ENCODE data around the gene SLC17A8. TPM values are rescaled to one million over a fixed set of nuclear protein-coding genes. Genes with fewer than 3 reads are reported as not detected.

Gene SLC17A8
- total RNA-seq, 1 experiment from 2014 or later: not detected

DNA sequence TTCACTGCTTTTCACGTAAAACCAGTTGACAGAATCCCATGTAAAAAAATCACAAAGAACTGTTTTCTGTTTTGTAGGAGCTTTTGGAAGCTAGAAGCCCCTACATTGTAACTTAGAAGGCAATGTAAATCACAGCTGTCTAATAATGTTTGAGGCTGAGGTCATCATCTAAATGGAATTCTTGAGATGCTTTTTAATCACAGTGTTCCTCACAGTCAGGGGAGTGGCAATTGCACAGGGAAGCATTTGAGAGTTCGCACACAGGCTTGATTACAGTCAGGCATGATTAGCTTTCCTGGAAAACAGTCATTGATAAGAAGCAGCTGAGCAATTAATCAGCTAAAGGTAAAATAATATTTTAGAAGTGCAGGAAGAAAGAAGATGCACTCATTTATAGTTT lies 2.9 kb downstream of the SLC17A8 start:
- Mint-ChIP-seq H3K4me1 (peaks cover 12 to 22% of the 10 kb centered on the region in 2 experiments), H3K36me3 (ENCODE audit: insufficient read depth in 1 of 3, low read depth in 3 of 3) (no peaks in the 10 kb centered on the region), H3K9me3 (no peaks in the 10 kb centered on the region), H3K27ac (no peak overlapping the region), H3K4me3 (no peak overlapping the region), H3K27me3 (ENCODE audit: low read depth) (no peaks in the 10 kb centered on the region; the same call in none of the 2 replicates)
- H4K8ac ChIP-seq (replicated peaks; ENCODE audit: insufficient read length, low read depth, low read length): no peak overlapping the region
- no peaks in the 10 kb centered on the region for H3K4me1 ChIP-seq (ENCODE audit: insufficient read depth, low read length)
- H2BK15ac ChIP-seq (ENCODE audit: low read depth, low read length): no peak overlapping the region
- H3K27ac ChIP-seq (ENCODE audit: insufficient read length, low read depth, low read length): no peak overlapping the region
- no peaks in the 10 kb centered on the region for H3K27me3 ChIP-seq (ENCODE audit: insufficient read depth, low read length)
- H3K23ac ChIP-seq (ENCODE audit: insufficient read length, low read depth, low read length): no peak overlapping the region
- no peak overlapping the region for H3K4ac ChIP-seq (ENCODE audit: low read depth, low read length)
- no peak overlapping the region for H3K4me2 ChIP-seq (ENCODE audit: insufficient read depth, insufficient read length, low read length)
- no peak overlapping the region for H2BK120ac ChIP-seq (ENCODE audit: low read depth, low read length, poor library complexity, severe bottlenecking)
- H4K20me1 ChIP-seq (ENCODE audit: control insufficient read depth, insufficient read depth, insufficient read length): no peaks in the 10 kb centered on the region
- DNase-seq: no peak
- no peak overlapping the region for H3K56ac ChIP-seq (ENCODE audit: insufficient read length, low read depth, low read length)
- H3K14ac ChIP-seq (ENCODE audit: insufficient read depth, low read length): no peak overlapping the region
- H3K79me2 ChIP-seq (ENCODE audit: insufficient read depth, low read length): no peaks in the 10 kb centered on the region
- H3K9me3 ChIP-seq (ENCODE audit: control insufficient read depth, low read depth, low read length): no peaks in the 10 kb centered on the region
- H3K79me1 ChIP-seq (ENCODE audit: insufficient read depth, low read depth, low read length, poor library complexity, severe bottlenecking): no peaks in the 10 kb centered on the region
- no peak overlapping the region for H2BK20ac ChIP-seq (ENCODE audit: low read depth, low read length, poor library complexity, severe bottlenecking)
- no peak overlapping the region for H2BK5ac ChIP-seq (ENCODE audit: insufficient read length, low read length)
- TF ChIP-seq, protein P1, sequence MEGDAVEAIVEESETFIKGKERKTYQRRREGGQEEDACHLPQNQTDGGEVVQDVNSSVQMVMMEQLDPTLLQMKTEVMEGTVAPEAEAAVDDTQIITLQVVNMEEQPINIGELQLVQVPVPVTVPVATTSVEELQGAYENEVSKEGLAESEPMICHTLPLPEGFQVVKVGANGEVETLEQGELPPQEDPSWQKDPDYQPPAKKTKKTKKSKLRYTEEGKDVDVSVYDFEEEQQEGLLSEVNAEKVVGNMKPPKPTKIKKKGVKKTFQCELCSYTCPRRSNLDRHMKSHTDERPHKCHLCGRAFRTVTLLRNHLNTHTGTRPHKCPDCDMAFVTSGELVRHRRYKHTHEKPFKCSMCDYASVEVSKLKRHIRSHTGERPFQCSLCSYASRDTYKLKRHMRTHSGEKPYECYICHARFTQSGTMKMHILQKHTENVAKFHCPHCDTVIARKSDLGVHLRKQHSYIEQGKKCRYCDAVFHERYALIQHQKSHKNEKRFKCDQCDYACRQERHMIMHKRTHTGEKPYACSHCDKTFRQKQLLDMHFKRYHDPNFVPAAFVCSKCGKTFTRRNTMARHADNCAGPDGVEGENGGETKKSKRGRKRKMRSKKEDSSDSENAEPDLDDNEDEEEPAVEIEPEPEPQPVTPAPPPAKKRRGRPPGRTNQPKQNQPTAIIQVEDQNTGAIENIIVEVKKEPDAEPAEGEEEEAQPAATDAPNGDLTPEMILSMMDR (conservative IDR thresholded peaks at IDR 0.05): no peak
- no peaks in the 10 kb centered on the region for H3K23me2 ChIP-seq (ENCODE audit: insufficient read length, low read depth, low read length, poor library complexity, severe bottlenecking)
- WGBS (ENCODE audit: extremely low coverage, insufficient read length, low lambda C conversion rate): no CpG with 5 or more reads among the region's 2 CpGs
- no peak overlapping the region for H2AFZ ChIP-seq (ENCODE audit: low read length)
- H2BK12ac ChIP-seq (ENCODE audit: insufficient read length, low read depth, low read length): no peak overlapping the region
- H4K91ac ChIP-seq (ENCODE audit: insufficient read length, low read depth, low read length): no peak overlapping the region
- H3K18ac ChIP-seq (ENCODE audit: insufficient read length, low read depth, low read length): no peak overlapping the region
- no peak overlapping the region for H3T11ph ChIP-seq (ENCODE audit: low read length)
- H2AK5ac ChIP-seq (ENCODE audit: insufficient read length, low read length): no peak overlapping the region
- H3K9ac ChIP-seq (ENCODE audit: extremely low read depth, insufficient read length, low read length): no peak overlapping the region
- H4K5ac ChIP-seq (ENCODE audit: insufficient read length, low read depth, low read length): no peak overlapping the region
